ENCODE data around the gene GRM2. TPM values are rescaled to one million over a fixed set of nuclear protein-coding genes. Genes with fewer than 3 reads are reported as not detected.

Gene GRM2
- total RNA-seq, 1 experiment from 2014 or later = 3.7 TPM

GRCh38 chr3:51706021-51706485 is 815 bp upstream of the GRM2 start:
- peaks cover 28% of the 10 kb centered on the region for H3K27me3 Mint-ChIP-seq (ENCODE audit: low read depth)
- no peak for TF ChIP-seq NFATC4 (CRISPR knock-in tag; IDR thresholded peaks at IDR 0.05)
- no peak for TF ChIP-seq CREM (CRISPR knock-in tag; IDR thresholded peaks at IDR 0.05)
- TF ChIP-seq TP53 (CRISPR knock-in tag; IDR thresholded peaks at IDR 0.05) = no peak
- no peak overlapping the region for H3K4me3 Mint-ChIP-seq
- DNase-seq (ENCODE audit: low spot score) = no peak
- no peaks in the 10 kb centered on the region for H3K36me3 Mint-ChIP-seq
- peaks cover 29% of the 10 kb centered on the region for H3K4me1 Mint-ChIP-seq
- no peak overlapping the region for H3K27ac Mint-ChIP-seq
- ChIA-PET POLR2A (interaction anchor here (1.0 kb wide), 1 partner anchor 206 kb away, joined by 6 read pairs; no protein-coding TSS in a partner anchor), CTCF (interaction anchor here (2.0 to 9.3 kb wide), 5 partner anchors 13 to 114 kb away, joined by 8 to 139 read pairs (median 13); no protein-coding TSS in a partner anchor)
- no peak for ATAC-seq
- H3K9me3 Mint-ChIP-seq = no peaks in the 10 kb centered on the region

- ChIA-PET CTCF (interaction anchor here (1.5 to 9.3 kb wide), 4 partner anchors 11 to 274 kb away, joined by 3 to 139 read pairs (median 20); no protein-coding TSS in a partner anchor), POLR2A (no interaction called here)
- peaks cover 24% of the 10 kb centered on the region for H3K4me1 Mint-ChIP-seq
- no peak for ATAC-seq
- H3K9me3 Mint-ChIP-seq = no peaks in the 10 kb centered on the region
- H3K27ac Mint-ChIP-seq = no peak overlapping the region
- TF ChIP-seq ZMAT4 (CRISPR knock-in tag; IDR thresholded peaks at IDR 0.05) = no peak
- TF ChIP-seq KAT7 (CRISPR knock-in tag; IDR thresholded peaks at IDR 0.05; ENCODE audit: borderline replicate concordance) = no peak
- TF ChIP-seq ESRRA (CRISPR knock-in tag; IDR thresholded peaks at IDR 0.05; ENCODE audit: borderline replicate concordance) = no peak
- no peak for TF ChIP-seq TEAD4 (CRISPR knock-in tag; IDR thresholded peaks at IDR 0.05)
- peak overlapping the region; percentile 92 for H3K4me3 Mint-ChIP-seq
- no peaks in the 10 kb centered on the region for H3K36me3 Mint-ChIP-seq
- DNase-seq (ENCODE audit: low spot score) = peak; percentile 3
- peaks cover 28% of the 10 kb centered on the region for H3K27me3 Mint-ChIP-seq (ENCODE audit: low read depth)
These were observed 1.5 kb downstream of the GRM2 start for GRCh38 chr3:51708216-51708845.

DNA sequence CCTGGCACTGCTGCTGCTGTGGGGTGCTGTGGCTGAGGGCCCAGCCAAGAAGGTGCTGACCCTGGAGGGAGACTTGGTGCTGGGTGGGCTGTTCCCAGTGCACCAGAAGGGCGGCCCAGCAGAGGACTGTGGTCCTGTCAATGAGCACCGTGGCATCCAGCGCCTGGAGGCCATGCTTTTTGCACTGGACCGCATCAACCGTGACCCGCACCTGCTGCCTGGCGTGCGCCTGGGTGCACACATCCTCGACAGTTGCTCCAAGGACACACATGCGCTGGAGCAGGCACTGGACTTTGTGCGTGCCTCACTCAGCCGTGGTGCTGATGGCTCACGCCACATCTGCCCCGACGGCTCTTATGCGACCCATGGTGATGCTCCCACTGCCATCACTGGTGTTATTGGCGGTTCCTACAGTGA is 2.1 kb downstream of the GRM2 start:
- Mint-ChIP-seq H3K27ac (no peak overlapping the region), H3K4me3 (no peak overlapping the region), H3K27me3 (ENCODE audit: low read depth) (peaks cover 28% of the 10 kb centered on the region), H3K9me3 (no peaks in the 10 kb centered on the region), H3K4me1 (peaks cover 19% of the 10 kb centered on the region), H3K36me3 (no peaks in the 10 kb centered on the region)
- ChIA-PET POLR2A (no interaction called here), CTCF (interaction anchor here (3.7 to 9.3 kb wide), 3 partner anchors 10 to 111 kb away, joined by 27 to 139 read pairs (median 41); no protein-coding TSS in a partner anchor)
- DNase-seq (ENCODE audit: low spot score) (peak; percentile 9), ATAC-seq (no peak)
- no peak for TF ChIP-seq ZNF671 (CRISPR knock-in tag; IDR thresholded peaks at IDR 0.05)
- TF ChIP-seq FOXK1 (CRISPR knock-in tag; IDR thresholded peaks at IDR 0.05) = no peak
- no peak for TF ChIP-seq MLX (CRISPR knock-in tag; IDR thresholded peaks at IDR 0.05)
- TF ChIP-seq, protein P1, sequence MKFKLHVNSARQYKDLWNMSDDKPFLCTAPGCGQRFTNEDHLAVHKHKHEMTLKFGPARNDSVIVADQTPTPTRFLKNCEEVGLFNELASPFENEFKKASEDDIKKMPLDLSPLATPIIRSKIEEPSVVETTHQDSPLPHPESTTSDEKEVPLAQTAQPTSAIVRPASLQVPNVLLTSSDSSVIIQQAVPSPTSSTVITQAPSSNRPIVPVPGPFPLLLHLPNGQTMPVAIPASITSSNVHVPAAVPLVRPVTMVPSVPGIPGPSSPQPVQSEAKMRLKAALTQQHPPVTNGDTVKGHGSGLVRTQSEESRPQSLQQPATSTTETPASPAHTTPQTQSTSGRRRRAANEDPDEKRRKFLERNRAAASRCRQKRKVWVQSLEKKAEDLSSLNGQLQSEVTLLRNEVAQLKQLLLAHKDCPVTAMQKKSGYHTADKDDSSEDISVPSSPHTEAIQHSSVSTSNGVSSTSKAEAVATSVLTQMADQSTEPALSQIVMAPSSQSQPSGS (CRISPR knock-in tag; IDR thresholded peaks at IDR 0.05; ENCODE audit: borderline replicate concordance, low read depth) = no peak
- TF ChIP-seq ATF6 (CRISPR knock-in tag; IDR thresholded peaks at IDR 0.05) = no peak
- no peak for TF ChIP-seq JUN (CRISPR knock-in tag; IDR thresholded peaks at IDR 0.05)
- no peak for TF ChIP-seq ZNF532 (CRISPR knock-in tag; IDR thresholded peaks at IDR 0.05; ENCODE audit: borderline replicate concordance)
- no peak for TF ChIP-seq E2F4 (CRISPR knock-in tag; IDR thresholded peaks at IDR 0.05; ENCODE audit: borderline replicate concordance, low read depth)
- no peak for TF ChIP-seq ZNF219 (CRISPR knock-in tag; IDR thresholded peaks at IDR 0.05; ENCODE audit: borderline replicate concordance)
- no peak for TF ChIP-seq MYBL2 (CRISPR knock-in tag; IDR thresholded peaks at IDR 0.05)
